ENCODE measurements around the gene NRG2.

Gene NRG2

DNA sequence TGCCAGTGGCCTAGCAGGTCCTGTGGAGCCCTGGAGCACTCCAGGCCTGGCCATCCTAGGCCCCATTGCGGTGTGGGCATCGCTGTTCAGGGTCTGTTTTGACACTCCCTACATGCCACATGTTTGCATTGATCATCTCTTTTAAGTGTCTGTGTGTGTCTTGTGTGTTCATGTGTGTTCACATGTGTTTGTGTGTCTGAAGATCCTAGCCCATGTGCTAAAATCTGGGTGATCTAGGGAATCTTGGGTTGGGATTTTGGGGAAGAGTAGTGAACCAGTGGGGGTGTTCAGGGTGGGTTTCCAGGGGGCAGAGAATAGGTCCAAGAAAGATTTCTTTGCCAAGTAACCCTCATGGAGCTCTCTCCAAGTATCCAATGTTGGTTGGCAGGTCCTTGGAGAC is 239.1 kb downstream of the NRG2 start:
- H3K27ac ChIP-seq, result no peak overlapping the region
- no peaks in the 10 kb centered on the region for H3K9me3 ChIP-seq (ENCODE audit: severe bottlenecking)
- no peaks in the 10 kb centered on the region for H3K27me3 ChIP-seq (ENCODE audit: insufficient read depth, low read depth, severe bottlenecking)
- no peaks in the 10 kb centered on the region for H3K36me3 ChIP-seq
- H3K4me3 ChIP-seq (ENCODE audit: low read depth, low read length), result no peak overlapping the region
- TF ChIP-seq, protein P1, sequence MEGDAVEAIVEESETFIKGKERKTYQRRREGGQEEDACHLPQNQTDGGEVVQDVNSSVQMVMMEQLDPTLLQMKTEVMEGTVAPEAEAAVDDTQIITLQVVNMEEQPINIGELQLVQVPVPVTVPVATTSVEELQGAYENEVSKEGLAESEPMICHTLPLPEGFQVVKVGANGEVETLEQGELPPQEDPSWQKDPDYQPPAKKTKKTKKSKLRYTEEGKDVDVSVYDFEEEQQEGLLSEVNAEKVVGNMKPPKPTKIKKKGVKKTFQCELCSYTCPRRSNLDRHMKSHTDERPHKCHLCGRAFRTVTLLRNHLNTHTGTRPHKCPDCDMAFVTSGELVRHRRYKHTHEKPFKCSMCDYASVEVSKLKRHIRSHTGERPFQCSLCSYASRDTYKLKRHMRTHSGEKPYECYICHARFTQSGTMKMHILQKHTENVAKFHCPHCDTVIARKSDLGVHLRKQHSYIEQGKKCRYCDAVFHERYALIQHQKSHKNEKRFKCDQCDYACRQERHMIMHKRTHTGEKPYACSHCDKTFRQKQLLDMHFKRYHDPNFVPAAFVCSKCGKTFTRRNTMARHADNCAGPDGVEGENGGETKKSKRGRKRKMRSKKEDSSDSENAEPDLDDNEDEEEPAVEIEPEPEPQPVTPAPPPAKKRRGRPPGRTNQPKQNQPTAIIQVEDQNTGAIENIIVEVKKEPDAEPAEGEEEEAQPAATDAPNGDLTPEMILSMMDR (IDR thresholded peaks at IDR 0.05; ENCODE audit: low read depth, low read length), result no peak
- DNase-seq, result no peak

- Histone ChIP-seq H3K27ac (no peak overlapping the region), H3K9me3 (ENCODE audit: severe bottlenecking) (no peaks in the 10 kb centered on the region), H3K36me3 (no peaks in the 10 kb centered on the region), H3K27me3 (ENCODE audit: insufficient read depth, low read depth, severe bottlenecking) (no peaks in the 10 kb centered on the region), H3K4me3 (ENCODE audit: low read depth, low read length) (no peak overlapping the region)
- DNase-seq, result no peak
- TF ChIP-seq, protein P1 (IDR thresholded peaks at IDR 0.05; ENCODE audit: low read depth, low read length), result no peak
Measured at GRCh38 chr5:139799359-139799758, 243.7 kb downstream of the NRG2 start.

- Histone ChIP-seq H3K36me3 (no peaks in the 10 kb centered on the region), H3K4me3 (ENCODE audit: low read depth, low read length) (no peak overlapping the region), H3K9me3 (ENCODE audit: severe bottlenecking) (no peaks in the 10 kb centered on the region), H3K27me3 (ENCODE audit: insufficient read depth, low read depth, severe bottlenecking) (no peaks in the 10 kb centered on the region), H3K27ac (no peak overlapping the region)
- DNase-seq, result no peak
- TF ChIP-seq, protein P1 (IDR thresholded peaks at IDR 0.05; ENCODE audit: low read depth, low read length), result no peak
Measured at GRCh38 chr5:139798883-139799282, 244.2 kb downstream of the NRG2 start.

DNA sequence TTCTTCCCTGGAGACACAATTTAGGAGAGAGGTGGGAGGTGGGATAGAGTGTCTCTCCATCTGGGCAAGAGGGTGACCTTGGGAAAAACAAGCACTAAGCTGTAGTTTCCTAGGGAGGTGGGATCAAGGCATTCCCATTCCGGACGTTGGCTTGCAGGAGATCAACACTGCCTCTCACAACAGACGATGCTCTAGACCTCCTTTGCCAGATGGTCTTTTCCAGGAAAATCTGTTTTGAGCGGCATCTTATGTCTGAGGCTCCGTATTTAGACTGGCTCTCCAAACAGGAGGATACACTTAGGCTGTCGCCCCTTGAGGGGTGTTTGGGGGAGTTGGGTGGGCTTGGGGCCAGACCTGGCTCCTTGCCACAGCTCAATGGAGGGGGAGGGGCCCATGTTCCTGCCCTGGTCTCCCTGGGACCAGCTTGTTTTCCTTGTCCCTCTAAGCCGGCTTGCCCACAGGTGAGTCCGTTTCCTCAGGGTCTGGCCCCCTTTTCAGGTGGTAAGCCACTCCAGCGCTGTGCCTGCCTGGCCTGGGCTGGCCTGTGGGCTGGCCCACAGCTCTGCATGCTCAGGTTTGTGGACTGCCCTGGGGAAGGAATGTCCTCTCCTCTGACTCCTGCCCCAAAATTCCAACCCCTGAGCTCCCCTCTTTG is 245.1 kb downstream of the NRG2 start:
- H3K27me3 ChIP-seq (ENCODE audit: insufficient read depth, low read depth, severe bottlenecking), result no peaks in the 10 kb centered on the region
- TF ChIP-seq, protein P1 (IDR thresholded peaks at IDR 0.05; ENCODE audit: low read depth, low read length), result no peak

GRCh38 chr5:139797335-139797734 is 245.8 kb downstream of the NRG2 start:
- Histone ChIP-seq H3K4me3 (ENCODE audit: low read depth, low read length) (no peak overlapping the region), H3K27me3 (ENCODE audit: insufficient read depth, low read depth, severe bottlenecking) (no peaks in the 10 kb centered on the region)
- DNase-seq, result no peak

More for the DNA sequence above, 245.1 kb downstream of the NRG2 start:
- Histone ChIP-seq H3K9me3 (ENCODE audit: severe bottlenecking) (no peaks in the 10 kb centered on the region), H3K4me3 (ENCODE audit: low read depth, low read length) (no peak overlapping the region), H3K36me3 (no peaks in the 10 kb centered on the region), H3K27ac (peak overlapping the region; percentile 64)
- DNase-seq, result peak; percentile 61

More at GRCh38 chr5:139797335-139797734, 245.8 kb downstream of the NRG2 start:
- no peaks in the 10 kb centered on the region for H3K9me3 ChIP-seq (ENCODE audit: severe bottlenecking)
- H3K36me3 ChIP-seq, result no peaks in the 10 kb centered on the region
- peak overlapping the region; percentile 64 for H3K27ac ChIP-seq
- TF ChIP-seq, protein P1 (IDR thresholded peaks at IDR 0.05; ENCODE audit: low read depth, low read length), result no peak

Measured in WERI-Rb-1 (cell line).